HG03520 (cell line): Measurements from ENCODE around the gene MTA1.

Experiments used
- ATAC-seq: cut with Tn5 transposase; IDR thresholded peaks from one replicate; pipeline ENCODE4 v1.9.1; 2021; ENCODE audit warnings: mild to moderate bottlenecking, moderate library complexity; ENCODE audit not compliant: unreplicated experiment

Gene MTA1

DNA sequence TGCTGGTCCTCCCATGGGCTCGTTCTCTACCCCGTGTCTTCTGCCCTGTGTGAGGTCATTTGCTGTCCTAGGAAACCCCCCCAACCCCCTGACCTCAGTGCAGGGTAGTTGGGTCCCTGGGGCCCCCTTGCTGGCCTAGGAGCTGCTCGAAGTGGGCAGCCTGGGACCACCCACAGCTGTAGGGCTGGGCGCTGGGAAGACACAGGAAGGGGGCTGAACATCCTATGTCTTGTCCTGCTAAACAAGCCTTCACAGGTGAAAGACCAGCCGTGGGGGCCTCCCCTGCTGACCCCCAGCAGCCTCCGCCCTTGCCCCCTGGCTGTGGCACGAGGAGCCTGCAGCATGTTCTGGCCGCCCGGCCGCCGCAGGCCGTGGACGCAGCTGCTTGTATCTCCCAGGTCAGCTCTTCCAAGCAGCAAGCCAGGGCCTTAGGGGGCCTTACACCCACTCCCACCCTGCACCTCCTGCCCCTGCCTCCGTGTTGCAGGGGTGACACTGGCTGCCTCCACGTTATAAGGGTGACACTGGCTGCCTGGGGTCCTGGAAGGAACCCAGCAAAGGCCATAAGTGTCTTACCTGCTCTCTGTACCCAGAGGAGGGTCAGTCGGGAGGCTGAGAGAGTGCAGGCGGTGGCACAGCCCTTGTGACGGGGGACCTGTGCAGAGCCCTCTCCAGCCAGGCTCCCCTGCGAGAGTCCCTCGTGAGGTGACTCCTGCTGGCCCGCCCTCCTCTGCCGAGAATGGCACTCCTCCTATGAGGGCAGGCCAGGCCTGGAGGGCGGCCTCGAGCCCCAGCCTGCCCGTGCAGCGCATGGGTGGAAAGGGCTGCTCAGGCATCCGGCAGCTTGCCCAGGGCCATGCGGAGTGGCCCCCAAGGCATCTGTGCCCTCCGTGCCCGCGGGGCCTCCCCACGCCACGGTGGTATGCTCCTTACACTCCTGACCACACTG is 32.8 kb upstream of the MTA1 start:
- ATAC-seq, result no peak

DNA sequence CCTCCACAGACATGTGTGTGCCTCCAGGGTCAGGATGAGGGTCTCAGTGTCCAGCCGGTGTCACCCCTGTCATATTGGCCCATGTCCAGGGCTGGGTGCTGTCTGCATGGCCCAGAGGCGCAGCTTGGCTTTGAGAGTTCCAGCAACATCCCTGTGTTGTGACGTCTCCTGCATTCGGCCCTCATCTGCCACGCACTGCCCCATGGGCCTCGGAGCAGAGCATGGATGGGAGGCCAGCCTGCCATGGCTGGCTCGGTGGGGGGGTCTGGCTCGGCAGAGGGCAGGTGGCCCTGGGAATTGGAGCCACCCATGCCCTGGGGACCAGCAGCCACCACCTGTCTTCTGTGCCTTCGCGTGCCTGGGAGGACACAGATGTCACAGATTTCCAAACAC is 32.1 kb upstream of the MTA1 start:
- ATAC-seq, result no peak

GRCh38 chr14:105388110-105388951 is 31.3 kb upstream of the MTA1 start:
- no peak for ATAC-seq

DNA sequence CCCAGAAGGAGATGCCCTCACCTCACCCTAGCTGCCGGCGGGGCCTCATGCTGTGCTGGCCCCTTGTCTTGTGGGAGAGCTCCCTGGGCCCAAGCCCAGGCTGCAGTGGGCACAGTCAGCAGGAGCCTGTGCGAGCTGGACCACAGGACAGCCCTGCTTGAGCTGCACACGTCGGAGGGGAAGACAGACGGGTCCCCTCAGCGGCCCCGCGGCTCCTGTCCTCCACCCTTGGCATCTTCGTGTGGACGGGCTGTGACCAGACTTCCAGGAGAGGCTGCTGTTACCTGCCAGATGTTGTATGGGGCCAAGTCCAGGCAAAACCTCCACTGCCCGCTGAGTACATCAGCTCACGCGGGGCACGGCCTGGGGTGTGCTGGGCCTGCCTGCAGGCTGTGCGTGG is 30.7 kb upstream of the MTA1 start:
- no peak for ATAC-seq

GRCh38 chr14:105389534-105389933 is 30.1 kb upstream of the MTA1 start:
- ATAC-seq, result no peak

DNA sequence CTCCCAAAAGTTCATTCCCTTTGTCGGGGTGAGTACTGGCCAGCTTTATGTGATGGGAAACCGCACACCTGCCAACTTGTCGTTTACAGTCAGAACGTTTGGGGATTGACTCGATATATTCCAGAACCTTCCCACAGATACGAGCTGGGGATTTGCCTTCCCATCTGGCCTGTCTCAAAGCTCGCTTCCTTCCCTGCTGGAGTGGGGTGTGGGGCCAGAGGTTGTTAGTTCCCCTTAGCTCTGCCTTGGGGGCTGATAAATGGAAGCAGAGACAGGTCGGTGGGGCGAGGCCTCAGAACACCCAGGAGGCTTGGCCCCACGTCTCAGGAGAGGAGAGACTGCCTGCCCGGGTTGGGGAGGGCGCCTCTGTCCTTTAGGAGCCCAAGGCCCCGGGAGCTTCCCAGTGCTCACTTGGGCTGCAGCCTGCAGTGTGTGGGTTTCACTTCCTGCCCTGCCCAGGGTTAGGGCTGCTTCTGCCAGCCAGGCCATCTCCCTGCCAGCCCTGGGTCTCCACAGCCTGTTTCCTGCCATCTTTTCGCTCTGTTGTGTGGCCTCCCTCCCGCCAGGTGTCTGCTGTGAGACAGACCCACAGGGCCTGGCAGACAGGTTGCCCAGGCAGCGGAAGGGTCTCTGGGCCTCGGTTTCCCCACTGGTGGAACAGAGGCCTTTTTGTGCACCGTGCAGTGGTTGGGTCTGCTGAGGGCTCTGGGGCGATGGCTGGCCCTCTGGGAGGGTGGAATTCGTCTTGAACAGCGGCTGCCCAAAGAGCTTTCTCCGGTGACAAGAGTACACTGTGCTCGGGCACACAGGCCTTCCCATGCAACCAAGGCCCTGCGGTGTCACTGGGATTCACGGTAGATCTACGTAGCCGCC is 29.4 kb upstream of the MTA1 start:
- no peak for ATAC-seq

DNA sequence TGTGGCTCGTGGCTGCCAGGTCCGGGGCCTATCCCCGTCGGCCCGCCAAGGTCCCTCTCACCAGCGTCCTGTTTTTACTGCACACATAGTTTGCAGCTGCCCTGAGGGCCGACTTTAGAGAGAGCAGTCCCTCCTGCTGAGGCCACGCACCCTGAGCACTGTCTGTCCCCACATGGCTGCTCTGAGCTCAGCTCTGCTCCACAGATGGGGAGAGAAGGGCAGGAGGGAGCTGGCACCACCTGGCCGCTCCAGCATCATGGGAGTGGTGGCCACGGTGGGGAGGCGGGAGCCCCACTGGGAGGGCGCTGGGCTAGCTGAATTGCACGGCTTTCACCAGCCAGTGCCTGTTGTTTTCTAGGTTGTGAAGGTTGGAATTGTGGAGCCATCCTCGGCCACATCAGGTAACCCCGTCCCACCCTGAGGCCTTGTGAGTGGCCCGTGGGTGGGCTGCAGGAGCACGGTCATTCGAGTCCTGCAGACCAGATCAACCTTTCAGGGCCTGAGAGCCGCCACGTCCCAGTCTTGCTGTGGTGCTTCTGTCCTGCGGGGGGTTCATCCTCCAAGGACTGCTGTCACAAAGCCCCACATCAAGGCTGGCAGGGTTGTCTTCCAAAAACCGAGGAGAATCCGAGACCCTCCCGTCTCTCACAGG is 28.7 kb upstream of the MTA1 start:
- no peak for ATAC-seq

- ATAC-seq, result no peak
Observed at GRCh38 chr14:105391541-105391940, 28.1 kb upstream of the MTA1 start.

- no peak for ATAC-seq
Observed at GRCh38 chr14:105392131-105393090, 27.2 kb upstream of the MTA1 start.

DNA sequence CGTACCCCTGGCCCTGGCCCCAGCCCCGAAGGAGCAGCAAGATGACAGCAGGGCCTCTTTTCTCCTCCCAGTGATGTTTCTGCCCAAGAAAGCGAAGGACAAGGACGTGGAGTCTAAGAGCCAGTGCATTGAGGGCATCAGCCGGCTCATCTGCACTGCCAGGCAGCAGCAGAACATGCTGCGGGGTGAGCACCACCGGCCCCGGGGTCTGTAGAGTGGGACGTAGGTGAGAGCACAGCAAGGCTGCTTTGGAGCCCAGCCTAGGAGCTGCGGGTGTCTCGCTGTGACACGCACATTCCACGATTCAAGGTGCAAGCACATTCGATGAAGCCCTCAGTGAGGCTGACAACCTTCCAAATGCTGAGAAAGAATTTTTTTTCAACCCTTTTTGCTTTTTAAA is 26.5 kb upstream of the MTA1 start:
- ATAC-seq, result no peak

GRCh38 chr14:105394714-105395537 is 24.7 kb upstream of the MTA1 start:
- ATAC-seq, result no peak

- ATAC-seq, result no peak
Observed at GRCh38 chr14:105395538-105395854, 24.1 kb upstream of the MTA1 start.

GRCh38 chr14:105397350-105397931 is 22.2 kb upstream of the MTA1 start:
- no peak for ATAC-seq

DNA sequence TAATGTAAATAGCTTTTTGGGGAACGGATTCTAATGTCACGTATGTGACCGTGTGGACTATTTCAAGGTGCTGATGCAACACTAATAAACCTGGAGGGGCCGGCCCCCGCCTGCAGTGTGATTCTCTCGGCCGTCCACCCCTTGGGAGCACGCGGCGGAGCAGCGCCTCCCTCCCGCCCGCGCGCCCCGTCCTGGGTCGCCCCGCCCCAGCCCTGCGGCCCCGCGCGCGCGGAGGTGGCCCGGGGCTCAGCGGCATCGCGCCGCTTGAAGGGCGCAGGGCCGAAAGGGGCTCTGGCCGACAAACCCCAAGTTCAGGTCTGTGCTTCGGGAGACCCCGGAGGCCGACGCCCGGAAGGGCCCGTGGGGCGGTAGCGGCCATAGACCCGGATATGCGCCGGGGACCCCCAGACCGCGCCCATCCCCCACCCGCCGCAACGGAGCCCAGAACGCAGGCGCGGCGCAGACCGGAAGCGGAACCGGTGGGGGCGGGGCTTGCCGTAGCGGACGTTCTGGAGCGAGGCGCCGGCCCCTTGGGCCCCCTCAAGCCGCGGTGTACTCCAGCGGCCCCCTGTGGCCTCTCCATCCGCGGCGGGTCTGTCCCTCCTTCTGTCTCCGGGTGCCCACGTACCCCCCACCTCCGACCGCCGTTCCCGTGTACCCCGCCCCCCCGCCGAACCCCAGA is 21.4 kb upstream of the MTA1 start, which contains the start of gene TEX22:
Gene TEX22, plus strand, starts transcription at position 495 of the 682 bp plus-strand sequence. CDS start 803 bp downstream, outside the sequence.
- peak; percentile 58 for ATAC-seq

DNA sequence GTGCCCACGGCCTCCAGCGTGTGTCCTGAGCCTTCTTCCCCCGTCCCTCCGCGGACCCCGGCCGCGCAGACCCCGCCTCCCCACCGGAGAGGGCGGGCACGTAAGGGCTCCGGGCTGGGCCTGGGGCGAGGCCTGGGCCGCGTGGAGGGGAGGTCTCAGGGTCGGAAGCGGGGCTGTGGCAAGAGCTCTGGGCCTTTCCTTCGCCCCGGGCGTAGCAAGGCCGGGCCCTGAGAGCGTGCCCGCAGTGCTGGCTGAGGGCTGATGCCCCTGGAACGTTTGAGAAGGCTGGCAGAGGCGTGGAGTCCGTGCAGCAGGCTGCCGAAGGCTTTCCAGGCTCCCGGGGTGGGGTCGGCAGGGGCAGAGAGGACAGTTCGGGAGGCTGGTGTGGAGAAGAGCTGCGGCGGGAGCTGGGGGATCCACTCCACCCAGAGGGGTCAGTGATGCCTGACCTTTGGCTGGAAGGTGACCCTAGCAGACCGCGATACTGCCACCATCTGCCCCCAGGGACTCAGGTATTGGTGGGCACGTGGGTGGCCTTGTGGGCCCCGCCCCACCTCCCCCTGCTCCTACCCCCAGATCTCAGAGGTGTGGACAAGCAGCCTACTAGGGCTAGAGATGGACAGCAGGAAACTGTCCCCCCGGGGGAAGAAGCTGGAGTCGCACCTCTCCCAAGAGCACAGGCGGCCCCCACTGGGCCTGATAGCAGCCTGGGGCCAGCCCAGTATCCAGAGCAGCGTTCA is 20.7 kb upstream of the MTA1 start:
- ATAC-seq, result peak; percentile 32

- no peak for ATAC-seq
Observed at GRCh38 chr14:105399466-105399775, 20.2 kb upstream of the MTA1 start.

DNA sequence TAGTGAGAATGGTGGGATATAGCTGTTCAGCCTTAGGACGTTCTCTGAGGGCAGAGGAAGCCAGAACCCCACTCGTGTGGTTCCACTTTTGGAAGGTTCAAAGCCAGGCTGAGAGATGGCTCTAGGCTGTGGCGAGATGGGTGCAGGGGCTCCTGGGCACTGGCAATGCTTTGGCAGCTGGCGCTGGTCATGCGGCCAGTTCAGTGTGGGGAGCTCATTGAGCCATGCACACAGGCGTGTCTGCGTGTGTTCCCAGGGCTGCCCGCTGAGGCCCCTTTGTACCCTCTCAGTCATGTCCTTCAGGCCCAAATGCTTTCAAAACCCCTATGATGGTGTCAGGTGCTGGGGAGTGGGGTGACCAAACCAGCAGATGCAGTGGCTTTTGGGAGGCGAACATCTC is 19.6 kb upstream of the MTA1 start:
- ATAC-seq, result no peak
